GM19395 (cell line): ENCODE data around the gene SLMAP.
"Not testable (repeated sequence)": the region's sequence is repeated elsewhere in the genome, so short reads cannot be mapped to it uniquely, and the experiment has no call there.

ENCODE experiments used
- ATAC-seq: cut with Tn5 transposase; IDR thresholded peaks from one replicate; pipeline ENCODE4 v1.9.1; 2021; ENCODE audit warnings: mild to moderate bottlenecking, moderate library complexity; ENCODE audit not compliant: unreplicated experiment

The SLMAP gene

GRCh38 chr3:57825116-57825515, 69.0 kb downstream of the SLMAP start:
- ATAC-seq: no peak

- ATAC-seq: no peak
These were observed 70.3 kb downstream of the SLMAP start for GRCh38 chr3:57826245-57826951.

GRCh38 chr3:57826952-57827723, 71.0 kb downstream of the SLMAP start:
- ATAC-seq: no peak

- no peak for ATAC-seq
These were observed 71.6 kb downstream of the SLMAP start for GRCh38 chr3:57827757-57828156.

- ATAC-seq: no peak
These were observed 76.4 kb downstream of the SLMAP start for GRCh38 chr3:57832486-57832885.

GRCh38 chr3:57832900-57833313, 76.8 kb downstream of the SLMAP start:
- no peak for ATAC-seq

GRCh38 chr3:57833763-57834162, 77.7 kb downstream of the SLMAP start:
- ATAC-seq: no peak

DNA sequence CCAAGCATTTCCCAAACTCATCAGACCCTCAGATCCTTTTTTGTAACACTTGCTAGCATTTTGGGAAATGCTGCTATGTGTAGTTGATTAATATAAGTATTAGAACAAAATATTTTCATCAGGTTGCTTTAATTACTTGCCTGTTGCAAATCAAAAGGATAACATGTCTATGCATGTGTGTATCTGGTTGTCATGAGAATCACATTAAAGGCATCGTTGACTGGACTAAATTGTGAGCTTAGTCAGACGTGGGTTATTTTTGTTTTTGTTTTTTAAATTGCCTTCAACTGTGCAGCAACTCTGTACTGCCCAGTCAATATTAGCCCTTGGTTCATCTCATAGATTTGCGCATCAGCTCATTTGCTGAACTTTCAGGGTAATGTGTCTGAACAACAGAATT, 81.6 kb downstream of the SLMAP start:
- ATAC-seq: no peak

DNA sequence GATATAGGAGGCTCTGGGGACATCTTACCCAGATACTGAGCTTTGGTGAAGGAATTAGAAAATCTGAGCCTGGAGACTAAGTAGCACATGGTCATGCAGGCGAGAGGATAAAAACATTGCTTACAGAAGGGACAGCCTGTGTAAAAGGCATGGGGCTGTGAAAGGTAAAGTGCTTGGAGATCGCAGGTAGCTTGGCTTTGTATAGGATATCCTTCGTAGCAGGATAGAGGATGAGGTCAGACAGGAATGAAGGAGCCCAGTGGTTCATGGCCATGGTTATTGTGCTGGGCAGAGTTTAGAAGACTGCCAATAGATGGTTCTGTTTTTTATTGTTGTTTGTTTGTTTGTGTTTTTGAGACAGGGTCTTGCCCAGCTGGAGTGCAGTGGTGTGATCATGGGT, 82.5 kb downstream of the SLMAP start:
- no peak for ATAC-seq

GRCh38 chr3:57840473-57840872, 84.4 kb downstream of the SLMAP start:
- ATAC-seq: no peak

DNA sequence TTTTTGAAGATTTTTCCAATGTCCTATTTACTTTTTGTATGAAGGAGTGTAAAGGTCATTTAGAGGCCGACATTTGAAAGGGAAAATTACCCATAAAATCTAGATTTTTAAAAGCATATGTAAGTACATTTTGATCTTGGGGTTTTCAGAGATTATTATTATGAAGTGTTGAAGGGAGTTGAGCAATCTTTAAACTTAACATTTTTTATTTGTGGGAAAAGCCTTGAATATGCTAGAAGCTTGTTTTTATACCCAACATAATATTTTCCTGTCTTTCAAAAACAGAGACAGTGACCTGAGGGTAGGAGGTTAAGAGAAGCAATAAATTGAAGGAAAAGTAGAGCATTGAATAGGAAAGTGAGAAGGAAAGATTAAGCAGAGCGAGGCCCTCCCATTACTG, 85.7 kb downstream of the SLMAP start:
- no peak for ATAC-seq

DNA sequence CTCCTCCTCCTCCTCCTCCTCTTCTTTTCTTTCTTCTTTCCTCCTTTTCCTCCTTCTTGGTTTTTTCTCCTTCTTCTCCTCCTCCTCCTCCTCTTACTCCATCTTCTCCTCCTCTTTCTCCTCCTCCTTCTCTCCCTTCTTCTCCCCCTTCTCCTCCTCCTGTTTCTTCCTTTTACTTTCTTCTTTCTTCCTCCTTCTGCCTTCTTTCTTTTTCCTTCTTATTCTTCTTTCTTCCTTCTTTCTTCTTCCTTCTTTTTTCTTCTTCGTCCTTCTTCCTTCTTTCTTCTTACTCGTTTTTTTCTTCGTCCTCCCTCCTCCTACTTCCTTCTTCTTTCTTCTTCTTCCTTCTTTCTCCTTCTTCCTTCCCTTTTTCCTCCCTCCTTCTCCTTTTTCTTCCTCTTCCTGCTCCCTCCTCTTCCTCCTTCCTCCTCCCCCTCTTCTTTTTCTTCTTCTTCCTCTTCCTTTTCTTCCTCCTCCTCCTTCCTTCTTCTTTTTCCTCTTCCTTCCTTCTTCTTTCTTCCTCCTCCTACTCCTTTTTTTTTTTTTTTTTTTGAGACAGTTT, 92.1 kb downstream of the SLMAP start:
- ATAC-seq: no peak

GRCh38 chr3:57851304-57851703, 95.2 kb downstream of the SLMAP start:
- no peak for ATAC-seq

- no peak for ATAC-seq
These were observed 96.8 kb downstream of the SLMAP start for GRCh38 chr3:57852896-57853295.

- no peak for ATAC-seq
These were observed 99.2 kb downstream of the SLMAP start for GRCh38 chr3:57855281-57855680.

DNA sequence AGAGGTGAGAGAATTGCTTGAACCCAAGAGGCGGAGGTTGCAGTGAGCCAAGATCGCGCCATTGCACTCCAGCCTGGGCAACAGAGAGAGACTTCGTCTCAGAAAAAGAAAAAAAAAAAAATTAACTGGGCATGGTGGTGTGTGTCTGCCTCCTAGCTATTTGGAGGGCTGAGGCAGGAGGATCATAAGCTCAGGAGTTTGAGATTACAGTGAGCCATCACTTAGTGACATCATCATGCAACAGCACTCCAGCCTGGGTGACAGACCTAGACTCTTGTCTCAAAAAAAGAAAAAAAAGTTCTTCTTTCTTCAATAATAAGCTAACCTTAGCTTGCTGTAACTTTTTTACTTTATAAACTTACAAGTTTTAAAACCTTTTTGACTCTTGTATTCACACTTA, 99.8 kb downstream of the SLMAP start:
- no peak for ATAC-seq

DNA sequence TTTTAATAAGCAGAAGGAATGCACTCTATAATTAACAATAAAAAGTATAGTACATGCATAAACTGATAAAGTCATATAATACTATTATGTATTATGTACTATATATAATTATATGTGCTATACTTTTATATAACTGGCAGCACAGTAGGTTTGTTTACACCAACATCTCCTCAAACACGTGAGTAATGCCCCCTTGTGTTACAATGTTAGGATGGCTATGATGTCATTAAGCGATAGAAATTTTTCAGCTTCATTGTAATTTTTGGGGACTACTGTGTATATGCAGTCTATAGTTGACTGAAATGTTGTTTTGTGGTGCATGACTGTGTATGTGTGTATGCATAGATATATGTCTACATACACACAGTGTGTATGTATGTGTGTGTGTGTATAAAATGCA, 100.6 kb downstream of the SLMAP start:
- no peak for ATAC-seq

DNA sequence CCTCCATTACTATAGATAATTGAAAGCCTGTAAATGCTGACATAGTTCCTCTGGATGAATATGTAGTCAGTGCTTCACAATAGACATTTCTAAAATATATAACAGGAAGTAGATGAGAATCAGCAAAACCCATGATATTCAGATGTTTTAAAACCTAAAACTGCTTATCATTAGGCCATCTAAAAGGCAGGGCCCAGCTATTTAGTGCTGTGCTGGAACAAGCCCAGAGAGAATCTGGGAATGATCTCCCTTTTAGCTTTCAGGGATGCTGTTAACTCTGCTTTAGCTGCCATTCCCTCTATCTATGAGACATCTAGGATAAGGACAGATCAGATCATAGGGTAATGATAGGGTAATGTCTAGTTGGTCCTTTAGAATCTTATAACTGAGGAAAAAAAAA, 106.8 kb downstream of the SLMAP start:
- ATAC-seq: no peak

GRCh38 chr3:57863380-57863779, 107.3 kb downstream of the SLMAP start:
- ATAC-seq: no peak

DNA sequence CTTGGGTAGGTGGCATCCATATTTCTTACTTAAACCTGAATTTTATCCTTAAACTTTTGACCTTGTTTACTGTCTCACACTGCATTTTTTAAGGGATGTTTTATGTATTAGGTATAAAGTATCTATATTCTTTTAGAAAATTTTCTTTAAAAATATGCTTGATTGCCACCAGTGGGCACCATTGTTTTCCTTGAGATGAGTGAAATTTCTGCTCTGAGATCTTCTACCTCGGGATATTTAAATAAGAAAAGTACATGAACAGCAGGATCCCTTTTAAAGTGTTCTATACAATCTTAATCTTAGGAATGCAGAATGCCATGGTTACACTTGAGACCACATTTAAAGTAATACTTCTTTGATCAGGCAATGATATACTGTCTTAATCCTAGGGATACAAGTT, 108.7 kb downstream of the SLMAP start:
- no peak for ATAC-seq

DNA sequence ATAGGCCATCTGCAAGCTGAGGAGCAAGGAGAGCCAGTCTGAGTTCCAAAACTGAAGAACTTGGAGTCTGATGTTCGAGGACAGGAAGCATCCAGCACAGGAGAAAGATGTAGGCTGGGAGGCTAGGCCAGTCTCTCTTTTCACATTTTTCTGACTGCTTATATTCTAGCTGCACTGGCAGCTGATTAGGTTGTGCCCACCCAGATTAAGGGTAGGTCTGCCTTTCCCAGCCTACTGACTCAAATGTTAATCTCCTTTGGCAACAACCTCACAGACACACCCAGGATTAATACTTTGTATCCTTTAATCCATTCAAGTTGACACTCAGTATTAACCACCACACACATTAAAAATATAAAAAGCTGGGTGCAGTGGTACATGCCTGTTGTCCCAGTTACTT, 113.0 kb downstream of the SLMAP start:
- not testable (repeated sequence) for ATAC-seq

- ATAC-seq: no peak
These were observed 116.5 kb downstream of the SLMAP start for GRCh38 chr3:57872606-57873005.
